ENCODE measurements around the gene BCAN.

DNA sequence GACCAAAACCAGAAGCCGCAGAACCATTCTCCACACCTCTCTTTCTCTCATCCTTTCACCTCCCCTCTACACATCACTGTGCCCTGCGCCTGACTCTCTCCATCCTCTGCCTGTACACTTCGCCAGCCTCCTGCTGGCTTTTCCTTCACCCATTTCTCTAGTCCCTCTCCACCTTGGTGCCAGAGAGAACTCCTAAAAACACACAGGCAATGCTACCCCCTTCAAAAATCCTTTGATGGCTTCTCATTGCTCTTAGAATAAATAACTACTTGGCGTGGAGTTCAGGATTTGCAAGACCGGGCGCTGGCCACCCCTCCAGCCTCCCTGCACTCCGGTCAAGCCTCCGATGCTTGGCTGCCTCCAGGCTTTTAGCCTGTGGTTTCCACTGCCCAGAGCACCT is 54.8 kb downstream of the BCAN start:
- TF ChIP-seq, protein P1, sequence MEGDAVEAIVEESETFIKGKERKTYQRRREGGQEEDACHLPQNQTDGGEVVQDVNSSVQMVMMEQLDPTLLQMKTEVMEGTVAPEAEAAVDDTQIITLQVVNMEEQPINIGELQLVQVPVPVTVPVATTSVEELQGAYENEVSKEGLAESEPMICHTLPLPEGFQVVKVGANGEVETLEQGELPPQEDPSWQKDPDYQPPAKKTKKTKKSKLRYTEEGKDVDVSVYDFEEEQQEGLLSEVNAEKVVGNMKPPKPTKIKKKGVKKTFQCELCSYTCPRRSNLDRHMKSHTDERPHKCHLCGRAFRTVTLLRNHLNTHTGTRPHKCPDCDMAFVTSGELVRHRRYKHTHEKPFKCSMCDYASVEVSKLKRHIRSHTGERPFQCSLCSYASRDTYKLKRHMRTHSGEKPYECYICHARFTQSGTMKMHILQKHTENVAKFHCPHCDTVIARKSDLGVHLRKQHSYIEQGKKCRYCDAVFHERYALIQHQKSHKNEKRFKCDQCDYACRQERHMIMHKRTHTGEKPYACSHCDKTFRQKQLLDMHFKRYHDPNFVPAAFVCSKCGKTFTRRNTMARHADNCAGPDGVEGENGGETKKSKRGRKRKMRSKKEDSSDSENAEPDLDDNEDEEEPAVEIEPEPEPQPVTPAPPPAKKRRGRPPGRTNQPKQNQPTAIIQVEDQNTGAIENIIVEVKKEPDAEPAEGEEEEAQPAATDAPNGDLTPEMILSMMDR (IDR thresholded peaks at IDR 0.05), result no peak
- TF ChIP-seq SP1 (CRISPR knock-in tag; conservative IDR thresholded peaks at IDR 0.05) (no peak), TP53 (CRISPR knock-in tag; IDR thresholded peaks at IDR 0.05) (no peak), ESRRA (CRISPR knock-in tag; IDR thresholded peaks at IDR 0.05; ENCODE audit: borderline replicate concordance) (no peak), ZNF232 (CRISPR knock-in tag; IDR thresholded peaks at IDR 0.05) (no peak), TCF7 (CRISPR knock-in tag; IDR thresholded peaks at IDR 0.05; ENCODE audit: low read depth) (no peak), JUN (CRISPR knock-in tag; IDR thresholded peaks at IDR 0.05) (no peak), ZNF138 (CRISPR knock-in tag; conservative IDR thresholded peaks at IDR 0.05) (no peak)
- TF ChIP-seq, protein P2, sequence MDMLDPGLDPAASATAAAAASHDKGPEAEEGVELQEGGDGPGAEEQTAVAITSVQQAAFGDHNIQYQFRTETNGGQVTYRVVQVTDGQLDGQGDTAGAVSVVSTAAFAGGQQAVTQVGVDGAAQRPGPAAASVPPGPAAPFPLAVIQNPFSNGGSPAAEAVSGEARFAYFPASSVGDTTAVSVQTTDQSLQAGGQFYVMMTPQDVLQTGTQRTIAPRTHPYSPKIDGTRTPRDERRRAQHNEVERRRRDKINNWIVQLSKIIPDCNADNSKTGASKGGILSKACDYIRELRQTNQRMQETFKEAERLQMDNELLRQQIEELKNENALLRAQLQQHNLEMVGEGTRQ (CRISPR knock-in tag; IDR thresholded peaks at IDR 0.05), result no peak
- TF ChIP-seq, protein P3, sequence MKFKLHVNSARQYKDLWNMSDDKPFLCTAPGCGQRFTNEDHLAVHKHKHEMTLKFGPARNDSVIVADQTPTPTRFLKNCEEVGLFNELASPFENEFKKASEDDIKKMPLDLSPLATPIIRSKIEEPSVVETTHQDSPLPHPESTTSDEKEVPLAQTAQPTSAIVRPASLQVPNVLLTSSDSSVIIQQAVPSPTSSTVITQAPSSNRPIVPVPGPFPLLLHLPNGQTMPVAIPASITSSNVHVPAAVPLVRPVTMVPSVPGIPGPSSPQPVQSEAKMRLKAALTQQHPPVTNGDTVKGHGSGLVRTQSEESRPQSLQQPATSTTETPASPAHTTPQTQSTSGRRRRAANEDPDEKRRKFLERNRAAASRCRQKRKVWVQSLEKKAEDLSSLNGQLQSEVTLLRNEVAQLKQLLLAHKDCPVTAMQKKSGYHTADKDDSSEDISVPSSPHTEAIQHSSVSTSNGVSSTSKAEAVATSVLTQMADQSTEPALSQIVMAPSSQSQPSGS (CRISPR knock-in tag; IDR thresholded peaks at IDR 0.05; ENCODE audit: borderline replicate concordance, low read depth), result no peak
